Smooth muscle cell (in vitro differentiated cells): Measurements from ENCODE around the gene DISC1. TPM values are rescaled to one million over a fixed set of nuclear protein-coding genes. Genes with fewer than 3 reads are reported as not detected.

Source experiments
- DNase-seq: peaks from one replicate; lab custom pipeline; 2025; ENCODE audit not compliant: unreplicated experiment; lab: John Stamatoyannopoulos, UW
- H2AFZ ChIP-seq: fragments of 200-600 bp; sonication (generic); 2 replicates; pipeline ENCODE4 v1.6.0; 2016; ENCODE audit warnings: antibody characterized with exemption, low read depth, mild to moderate bottlenecking
- H3F3A ChIP-seq: fragments of 200-600 bp; sonication (generic); 2 replicates; pipeline ENCODE4 v1.6.0; 2017; ENCODE audit warnings: antibody characterized with exemption, low read depth
- H3K27ac ChIP-seq: fragments of 200-600 bp; sonication (generic); 2 replicates; pipeline ENCODE4 v1.5.1; 2016; ENCODE audit warnings: low read depth, mild to moderate bottlenecking
- H3K27me3 ChIP-seq: fragments of 200-600 bp; sonication (generic); 2 replicates; pipeline ENCODE4 v1.6.1; 2016; ENCODE audit warnings: low read depth, mild to moderate bottlenecking
- H3K36me3 ChIP-seq: fragments of 200-600 bp; sonication (generic); 2 replicates; pipeline ENCODE4 v1.5.1; 2016; ENCODE audit warnings: low read depth
- H3K4me1 ChIP-seq: fragments of 200-600 bp; sonication (generic); 2 replicates; pipeline ENCODE4 v1.5.1; 2016; ENCODE audit warnings: low read depth
- H3K4me2 ChIP-seq: fragments of 200-600 bp; sonication (generic); 2 replicates; pipeline ENCODE4 v1.6.0; 2016; ENCODE audit warnings: mild to moderate bottlenecking
- H3K4me3 ChIP-seq: fragments of 200-600 bp; sonication (generic); 2 replicates; pipeline ENCODE4 v1.5.1; 2016; ENCODE audit warnings: mild to moderate bottlenecking
- H3K79me2 ChIP-seq: fragments of 200-600 bp; sonication (generic); 2 replicates; pipeline ENCODE4 v1.6.0; 2016; ENCODE audit warnings: low read depth, mild to moderate bottlenecking
- H3K9ac ChIP-seq: fragments of 200-600 bp; sonication (generic); 2 replicates; pipeline ENCODE4 v1.6.0; 2016; ENCODE audit warnings: low read depth
- H3K9me3 ChIP-seq: fragments of 200-600 bp; sonication (generic); replicated peaks from 2 replicates; pipeline ENCODE4 v1.5.1; 2016; ENCODE audit warnings: low read depth
- H4K20me1 ChIP-seq: fragments of 200-600 bp; sonication (generic); 2 replicates; pipeline ENCODE4 v1.6.0; 2016; ENCODE audit warnings: low read depth
- CTCF ChIP-seq: fragments of 200-600 bp; sonication (generic); IDR thresholded peaks from 2 replicates; pipeline ENCODE4 v1.5.1; 2017; ENCODE audit warnings: borderline replicate concordance, mild to moderate bottlenecking, antibody characterized with exemption; ENCODE audit not compliant: insufficient read depth, poor library complexity, severe bottlenecking
- WGBS: methylation state at CpG from one replicate; pipeline ENCODE4 v1.1.7; 2016; ENCODE audit warnings: low lambda C conversion rate; 5-methylcytosine and 5-hydroxymethylcytosine counted together
- polyA plus RNA-seq: library from polyadenylated mRNA; unstranded; fragments of >200 nt; fragmentation: Nextera tagmentation; extraction: Ambion mirVana; gene quantifications from 2 replicates; pipeline ENCODE4 v1.2.1, GENCODE V29; 2016
- total RNA-seq: library from RNA; depleted of rRNA; stranded (reverse); fragments of >200 nt; gene quantifications from 2 replicates; pipeline ENCODE4 v1.2.3, GENCODE V29; 2014

DISC1 gene
- total RNA-seq: 2.8 and 4.3 TPM in 2 replicates
- polyA plus RNA-seq: 0.86 and 0.89 TPM in 2 replicates

- Histone ChIP-seq H3K4me2 (peak within 1 kb of the TSS; percentile 100), H3F3A (peaks cover 18% of the 10 kb centered on the region), H4K20me1 (no peaks in the 10 kb centered on the region), H3K4me1 (peaks cover 5% of the 10 kb centered on the region), H3K36me3 (no peaks in the 10 kb centered on the region), H3K27ac (no peak within 1 kb of the TSS), H3K4me3 (peak within 1 kb of the TSS; percentile 83), H2AFZ (peak within 1 kb of the TSS; percentile 89), H3K27me3 (peaks cover 24% of the 10 kb centered on the region), H3K9me3 (no peaks in the 10 kb centered on the region), H3K9ac (peak within 1 kb of the TSS; percentile 47), H3K79me2 (no peaks in the 10 kb centered on the region)
- 3% methylated on average over 19 of the region's 38 CpGs for WGBS
- no peak for TF ChIP-seq CTCF
- DNase-seq: peak; percentile 55
Observed at GRCh38 chr1:231626535-231626950, at the start of gene DISC1. Gene DISC1 (plus strand): TSS chr1:231626790. CDS start chr1:231626868, 78 bp downstream.

DNA sequence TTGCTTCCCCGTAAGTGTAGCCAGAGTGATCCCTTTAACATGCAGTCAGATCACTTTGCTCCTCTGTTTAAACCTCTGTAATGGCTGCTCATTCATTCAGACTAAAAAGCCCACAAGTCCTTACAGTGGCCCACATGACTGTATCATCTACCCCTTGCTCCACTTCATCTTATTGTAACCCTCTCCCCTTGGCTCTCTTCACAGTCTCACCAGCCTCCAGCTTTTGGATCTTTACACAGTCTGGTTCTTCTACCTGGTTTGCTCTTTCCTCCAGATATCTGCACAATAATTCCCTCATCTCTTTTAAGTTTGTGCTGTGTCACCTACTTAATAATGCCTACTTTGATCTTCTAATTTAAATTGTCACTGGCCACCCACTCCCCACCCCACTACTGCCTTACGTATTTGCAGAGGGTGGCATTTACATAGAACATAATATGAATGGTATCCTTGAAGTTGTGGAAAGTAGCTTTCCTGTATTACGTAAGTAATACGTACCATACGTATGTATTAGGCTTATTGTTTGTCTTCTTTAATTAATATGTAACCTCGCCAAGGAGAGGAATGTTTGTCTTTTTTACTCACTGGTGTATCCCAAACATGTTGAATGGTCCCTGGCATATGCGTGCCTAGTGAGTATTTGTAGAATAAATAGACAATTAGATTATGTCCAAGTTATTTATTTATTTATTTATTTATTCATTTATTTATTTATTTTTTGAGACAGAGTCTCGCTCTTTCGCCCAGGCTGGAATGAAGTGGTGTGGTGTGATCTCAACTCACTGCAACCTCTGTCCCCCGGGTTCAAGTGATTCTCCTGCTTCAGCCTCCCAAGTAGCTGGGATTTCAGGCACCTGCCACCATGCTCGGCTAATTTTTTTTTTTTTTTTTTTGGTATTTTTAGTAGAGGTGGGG, 49.5 kb upstream of the DISC1 start:
- no peaks in the 10 kb centered on the region for H3K4me1 ChIP-seq
- TF ChIP-seq CTCF: no peak
- no peak overlapping the region for H3K27ac ChIP-seq
- H3K27me3 ChIP-seq: no peaks in the 10 kb centered on the region
- no peaks in the 10 kb centered on the region for H3F3A ChIP-seq
- no peaks in the 10 kb centered on the region for H3K36me3 ChIP-seq
- no peak overlapping the region for H3K4me3 ChIP-seq
- no peak overlapping the region for H3K9ac ChIP-seq
- no peaks in the 10 kb centered on the region for H4K20me1 ChIP-seq
- no peak overlapping the region for H2AFZ ChIP-seq
- WGBS: 92% methylated on average over 11 of the region's 11 CpGs
- no peak for DNase-seq
- H3K9me3 ChIP-seq: no peaks in the 10 kb centered on the region
- H3K79me2 ChIP-seq: no peaks in the 10 kb centered on the region
- no peak overlapping the region for H3K4me2 ChIP-seq

DNA sequence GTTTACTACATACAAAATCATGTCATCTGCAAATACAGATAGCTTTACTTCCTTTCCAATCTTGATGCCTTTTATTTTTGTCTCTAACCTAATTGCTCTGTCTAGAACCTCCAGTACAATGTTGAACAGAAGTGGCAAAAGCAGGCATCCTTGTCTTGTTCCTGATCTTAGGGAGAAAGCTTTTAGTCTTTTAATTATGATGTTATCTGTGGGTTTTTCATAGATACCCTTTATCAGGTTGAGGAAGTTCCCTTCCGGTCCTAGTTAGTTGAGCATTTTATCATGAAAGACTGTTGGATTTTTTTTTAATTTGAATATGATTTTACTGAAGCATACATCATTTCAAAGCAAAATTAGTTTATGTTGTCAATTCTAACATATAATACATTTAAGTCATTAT, 45.7 kb upstream of the DISC1 start:
- no peak for TF ChIP-seq CTCF
- Histone ChIP-seq H3K4me2 (no peak overlapping the region), H3F3A (no peaks in the 10 kb centered on the region), H3K4me1 (no peaks in the 10 kb centered on the region), H3K4me3 (no peak overlapping the region), H3K9ac (no peak overlapping the region), H3K9me3 (no peaks in the 10 kb centered on the region), H4K20me1 (no peaks in the 10 kb centered on the region), H3K27me3 (no peaks in the 10 kb centered on the region), H3K36me3 (no peaks in the 10 kb centered on the region), H2AFZ (no peak overlapping the region), H3K79me2 (no peaks in the 10 kb centered on the region), H3K27ac (no peak overlapping the region)
- no peak for DNase-seq
- 76% methylated on average over 1 of the region's 1 CpG for WGBS
